HUES6 (cell line): Measurements from ENCODE around the gene CGRRF1.

ENCODE experiments used
- H3K27ac ChIP-seq: 2 replicates; pipeline ENCODE4 v1.7.0; 2013; ENCODE audit warnings: low read depth, mild to moderate bottlenecking, low read length, inconsistent platforms
- H3K27me3 ChIP-seq: 2 replicates; pipeline ENCODE4 v1.6.1; 2013; ENCODE audit warnings: low read length; ENCODE audit not compliant: control insufficient read depth, insufficient read depth
- H3K36me3 ChIP-seq: 2 replicates; pipeline ENCODE4 v1.6.1; 2013; ENCODE audit warnings: low read length; ENCODE audit not compliant: control insufficient read depth, insufficient read depth
- H3K4me1 ChIP-seq: 2 replicates; pipeline ENCODE4 v1.6.1; 2013; ENCODE audit warnings: low read length; ENCODE audit not compliant: control insufficient read depth, insufficient read depth
- H3K4me3 ChIP-seq: 2 replicates; pipeline ENCODE4 v1.5.1; 2013; ENCODE audit warnings: low read depth, low read length
- H3K9ac ChIP-seq: one replicate; pipeline ENCODE4 v1.6.1; 2013; ENCODE audit warnings: mild to moderate bottlenecking, low read length
- H3K9me3 ChIP-seq: 2 replicates; pipeline ENCODE4 v1.6.1; 2013; ENCODE audit warnings: low read depth, low read length; ENCODE audit not compliant: control insufficient read depth, insufficient read depth

Gene CGRRF1

DNA sequence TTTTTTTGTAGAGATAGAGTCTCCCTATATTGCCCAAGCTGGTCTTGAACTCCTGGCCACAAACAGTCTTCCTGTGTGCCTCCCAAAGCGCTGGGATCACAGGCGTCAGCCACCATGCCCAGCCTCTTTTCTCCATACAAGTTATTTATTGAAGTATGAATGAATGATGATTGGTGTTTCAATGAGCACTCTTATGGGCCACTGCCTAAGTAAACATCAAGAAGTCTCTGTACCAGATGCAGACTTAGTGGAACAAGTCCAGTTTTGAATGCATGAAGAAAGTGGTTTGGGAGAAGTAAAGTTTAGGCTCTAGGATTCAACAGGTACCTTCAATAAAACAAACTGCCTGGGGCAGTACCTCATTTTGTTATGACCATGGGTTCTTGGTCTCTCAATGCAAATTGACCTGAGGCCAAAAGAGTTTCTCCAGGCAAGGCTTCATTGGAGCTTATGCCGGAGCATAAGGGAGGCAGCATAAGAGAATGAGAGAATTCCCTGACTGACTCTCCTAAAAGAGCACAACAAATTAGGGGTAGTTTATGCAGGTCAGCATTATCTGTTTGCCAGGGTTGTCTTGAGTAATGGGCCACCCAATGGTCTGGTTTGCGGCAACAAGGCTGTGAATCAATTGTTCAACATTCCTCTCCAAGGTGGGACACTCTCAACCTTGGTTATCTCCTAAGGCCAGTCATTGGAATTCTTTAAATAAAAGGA, 19.8 kb upstream of the CGRRF1 start:
- H3K4me1 ChIP-seq: peaks cover 34% of the 10 kb centered on the region

DNA sequence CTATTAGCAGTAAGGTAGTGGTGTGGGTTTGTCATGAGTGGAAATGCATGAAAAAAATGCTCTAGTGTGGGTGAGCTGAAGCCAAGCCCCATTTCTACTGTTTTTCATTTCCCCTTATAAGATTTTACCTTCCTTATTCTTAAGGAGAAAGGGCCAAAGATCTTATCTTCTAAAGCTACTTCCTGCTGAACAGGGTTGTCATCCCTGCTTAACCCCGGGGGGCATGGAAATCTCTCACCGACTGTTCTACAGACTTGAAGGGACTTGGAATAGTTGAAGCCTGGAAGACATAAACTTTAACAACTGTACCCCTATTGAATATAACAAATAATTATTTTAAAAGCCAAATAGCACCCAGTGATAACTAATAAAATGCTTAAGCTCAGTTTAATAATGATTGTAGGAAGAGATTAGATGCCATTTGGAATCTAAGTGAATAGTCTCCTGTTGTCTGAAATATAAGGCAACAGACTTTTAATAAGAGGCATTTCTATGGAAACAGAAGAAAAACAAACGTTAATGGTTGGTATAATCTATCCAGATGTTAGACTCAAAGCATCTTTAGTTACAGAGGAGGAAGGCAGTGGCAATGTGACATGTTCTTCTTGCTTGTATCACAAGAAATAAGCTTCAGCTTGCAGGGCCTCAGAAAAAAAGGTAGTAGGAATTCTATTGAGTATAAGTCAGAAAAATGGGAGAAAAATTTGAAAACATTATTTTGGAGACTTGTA, 19.1 kb upstream of the CGRRF1 start:
- no peak overlapping the region for H3K4me3 ChIP-seq
- H3K4me1 ChIP-seq: peaks cover 34% of the 10 kb centered on the region
- no peaks in the 10 kb centered on the region for H3K36me3 ChIP-seq
- no peaks in the 10 kb centered on the region for H3K9me3 ChIP-seq
- H3K27ac ChIP-seq: peak overlapping the region; percentile 42; the same call in 1 of the 2 replicates
- no peaks in the 10 kb centered on the region for H3K27me3 ChIP-seq
- no peak overlapping the region for H3K9ac ChIP-seq

More for the DNA sequence above, 19.8 kb upstream of the CGRRF1 start:
- Histone ChIP-seq H3K4me3 (peak overlapping the region; percentile 92), H3K36me3 (no peaks in the 10 kb centered on the region), H3K27ac (peak overlapping the region; percentile 42; the same call in 1 of the 2 replicates), H3K9me3 (no peaks in the 10 kb centered on the region), H3K9ac (no peak overlapping the region), H3K27me3 (no peaks in the 10 kb centered on the region)

DNA sequence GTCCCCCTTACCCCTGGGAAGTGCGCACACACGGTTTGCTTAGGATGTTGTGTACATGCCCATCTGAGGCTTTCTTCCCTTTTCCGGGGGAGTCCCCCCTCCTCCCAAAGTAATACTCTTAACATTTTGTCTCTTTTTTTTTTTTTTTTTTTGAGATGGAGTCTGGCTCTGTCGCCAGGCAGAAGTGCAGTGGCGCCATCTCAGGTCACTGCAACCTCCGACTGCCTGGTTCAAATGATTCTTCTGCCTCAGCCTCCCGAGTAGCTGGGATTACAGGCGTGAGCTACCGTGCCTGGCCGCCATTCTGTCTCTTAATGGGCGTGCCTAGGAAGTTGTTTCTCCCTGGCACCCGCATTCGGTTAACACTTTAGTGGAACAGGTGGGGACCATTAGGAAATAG, 16.4 kb upstream of the CGRRF1 start:
- no peak overlapping the region for H3K27ac ChIP-seq
- H3K27me3 ChIP-seq: no peaks in the 10 kb centered on the region
- H3K9ac ChIP-seq: peak overlapping the region; percentile 32
- H3K9me3 ChIP-seq: no peaks in the 10 kb centered on the region
- H3K4me3 ChIP-seq: no peak overlapping the region
- H3K4me1 ChIP-seq: peaks cover 22% of the 10 kb centered on the region
- H3K36me3 ChIP-seq: no peaks in the 10 kb centered on the region

DNA sequence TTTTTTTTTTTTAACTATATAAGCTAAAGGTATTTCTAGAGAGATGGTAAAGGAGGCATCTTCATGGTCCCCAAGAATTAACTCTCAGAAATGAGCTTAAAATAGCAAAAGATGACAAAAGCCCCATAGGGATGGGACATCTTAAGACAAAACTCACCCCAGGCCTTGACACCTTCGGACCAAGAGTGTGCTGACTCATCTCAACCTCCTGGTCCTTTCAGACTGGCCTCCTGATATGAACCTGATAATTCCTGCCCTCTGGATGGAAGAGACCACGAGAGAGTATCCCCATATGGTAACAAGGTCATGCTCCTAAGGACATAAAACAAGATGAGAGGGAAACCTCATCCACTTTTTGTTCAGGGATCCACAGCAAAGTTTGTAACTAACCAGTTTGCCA, 12.5 kb upstream of the CGRRF1 start:
- Histone ChIP-seq H3K27ac (no peak overlapping the region), H3K4me3 (no peak overlapping the region), H3K36me3 (no peaks in the 10 kb centered on the region), H3K4me1 (peaks cover 9% of the 10 kb centered on the region), H3K9me3 (no peaks in the 10 kb centered on the region), H3K27me3 (no peaks in the 10 kb centered on the region), H3K9ac (no peak overlapping the region)

DNA sequence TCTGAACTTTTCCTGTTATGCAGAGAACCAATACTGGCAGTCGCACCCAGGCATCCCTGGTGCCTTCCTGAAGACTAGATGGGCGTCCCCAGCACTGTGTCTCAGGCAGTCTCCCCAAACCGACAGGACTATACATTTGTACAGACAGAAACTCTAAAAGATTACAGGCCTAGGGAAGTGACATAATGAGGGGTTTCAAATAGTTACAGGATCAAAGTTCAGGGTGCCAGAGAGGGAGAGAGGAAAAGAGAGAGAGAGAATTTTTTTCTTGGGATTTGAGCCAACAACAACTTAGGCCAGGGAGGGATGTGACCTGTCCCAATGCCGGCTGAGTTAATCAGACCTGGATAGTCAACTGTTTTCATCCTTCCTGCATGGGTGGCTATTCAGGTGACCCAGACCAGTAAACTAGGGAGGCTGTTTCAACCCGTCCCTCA, 11.6 kb upstream of the CGRRF1 start:
- Histone ChIP-seq H3K4me1 (peaks cover 6% of the 10 kb centered on the region), H3K27ac (no peak overlapping the region), H3K4me3 (no peak overlapping the region), H3K27me3 (no peaks in the 10 kb centered on the region), H3K36me3 (no peaks in the 10 kb centered on the region), H3K9me3 (no peaks in the 10 kb centered on the region), H3K9ac (no peak overlapping the region)

DNA sequence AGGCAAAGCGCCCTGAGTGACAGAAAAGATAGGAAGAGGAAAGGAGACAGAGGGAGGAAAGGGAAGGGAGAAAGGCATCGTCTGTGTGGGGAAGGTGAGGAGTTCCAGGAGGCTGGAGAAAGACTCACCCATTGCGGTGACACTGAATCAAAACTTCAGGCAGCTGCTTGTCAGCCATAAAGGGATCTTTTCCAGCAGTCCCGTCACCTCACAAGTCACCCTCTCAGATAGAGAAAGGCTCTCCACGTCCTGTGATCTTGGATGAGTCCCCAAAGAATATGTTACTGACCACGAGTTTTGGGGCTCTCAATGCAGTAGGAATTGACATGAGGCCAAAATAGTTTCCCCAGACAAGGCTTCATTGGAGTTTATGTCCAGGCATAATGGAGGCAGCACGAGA, 11.1 kb upstream of the CGRRF1 start:
- Histone ChIP-seq H3K27ac (no peak overlapping the region), H3K36me3 (no peaks in the 10 kb centered on the region), H3K9me3 (no peaks in the 10 kb centered on the region), H3K27me3 (no peaks in the 10 kb centered on the region), H3K9ac (no peak overlapping the region), H3K4me1 (peaks cover under 1% of the 10 kb centered on the region; the same call in 1 of the 2 replicates), H3K4me3 (no peak overlapping the region)

DNA sequence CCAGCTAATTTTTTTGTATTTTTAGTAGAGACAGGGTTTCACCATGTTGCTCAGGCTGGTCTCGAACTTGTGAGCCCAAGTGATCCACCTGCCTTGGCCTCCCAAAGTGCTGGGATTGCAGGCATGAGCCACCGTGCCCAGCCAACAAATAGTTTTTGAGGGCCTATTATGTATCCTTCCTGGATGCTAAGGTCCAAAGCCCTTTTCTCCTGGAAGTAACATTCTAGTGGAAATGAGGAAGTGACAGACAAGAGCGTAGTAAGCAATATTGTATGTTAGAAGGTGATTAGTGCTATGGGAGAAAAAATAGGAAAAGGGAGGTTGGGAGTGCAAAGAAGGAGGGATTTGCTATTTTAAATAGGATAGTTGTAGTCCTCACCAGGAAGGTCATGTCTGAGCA, 9.0 kb upstream of the CGRRF1 start:
- H3K27me3 ChIP-seq: no peaks in the 10 kb centered on the region
- no peaks in the 10 kb centered on the region; the same call in 1 of the 2 replicates for H3K4me1 ChIP-seq
- no peak overlapping the region for H3K4me3 ChIP-seq
- H3K9ac ChIP-seq: no peak overlapping the region
- no peaks in the 10 kb centered on the region for H3K36me3 ChIP-seq
- no peak overlapping the region for H3K27ac ChIP-seq
- no peaks in the 10 kb centered on the region for H3K9me3 ChIP-seq

DNA sequence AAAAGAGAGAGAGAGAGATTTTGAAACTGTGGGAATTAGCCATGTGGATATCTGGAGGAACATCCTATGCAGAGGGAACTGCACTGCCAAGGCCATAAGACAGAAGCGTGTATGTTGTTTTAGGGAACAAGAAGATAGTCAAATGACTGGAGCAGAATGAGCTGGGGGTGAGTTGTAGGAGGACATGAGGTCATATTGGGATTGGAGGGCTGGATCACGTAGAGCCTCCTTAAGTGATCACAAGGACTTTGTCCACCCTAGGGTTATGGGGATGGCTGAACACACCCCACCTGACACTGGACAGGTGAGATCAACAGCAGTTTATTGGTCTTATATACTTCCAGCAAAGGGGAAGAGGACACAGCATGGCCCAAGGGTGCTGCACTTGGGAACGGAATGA, 8.2 kb upstream of the CGRRF1 start:
- Histone ChIP-seq H3K4me1 (no peaks in the 10 kb centered on the region; the same call in 1 of the 2 replicates), H3K9ac (no peak overlapping the region), H3K27me3 (no peaks in the 10 kb centered on the region), H3K36me3 (no peaks in the 10 kb centered on the region), H3K4me3 (no peak overlapping the region), H3K9me3 (no peaks in the 10 kb centered on the region), H3K27ac (no peak overlapping the region)

DNA sequence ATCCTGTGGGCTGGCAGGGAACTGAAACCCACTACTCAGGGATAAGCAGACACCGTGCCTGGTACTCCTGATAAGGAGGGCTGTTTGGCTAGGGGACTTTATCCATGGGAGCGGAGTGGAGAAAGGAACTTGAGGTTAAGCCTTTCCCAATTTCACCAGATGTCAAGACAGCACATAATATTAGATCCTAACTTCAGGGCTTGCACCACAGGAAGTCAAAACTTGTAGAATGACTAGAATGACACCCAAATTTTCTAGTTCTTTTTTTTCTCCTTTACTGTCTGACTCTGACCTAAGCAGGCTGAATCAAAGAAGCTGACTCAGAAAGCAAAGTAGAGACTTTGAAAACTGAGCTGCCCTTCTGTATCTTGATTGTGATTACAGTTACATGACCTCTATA, 7.1 kb upstream of the CGRRF1 start:
- H3K9ac ChIP-seq: no peak overlapping the region
- no peak overlapping the region for H3K4me3 ChIP-seq
- H3K27me3 ChIP-seq: no peaks in the 10 kb centered on the region
- no peaks in the 10 kb centered on the region; the same call in 1 of the 2 replicates for H3K4me1 ChIP-seq
- no peaks in the 10 kb centered on the region for H3K9me3 ChIP-seq
- no peak overlapping the region for H3K27ac ChIP-seq
- no peaks in the 10 kb centered on the region for H3K36me3 ChIP-seq

DNA sequence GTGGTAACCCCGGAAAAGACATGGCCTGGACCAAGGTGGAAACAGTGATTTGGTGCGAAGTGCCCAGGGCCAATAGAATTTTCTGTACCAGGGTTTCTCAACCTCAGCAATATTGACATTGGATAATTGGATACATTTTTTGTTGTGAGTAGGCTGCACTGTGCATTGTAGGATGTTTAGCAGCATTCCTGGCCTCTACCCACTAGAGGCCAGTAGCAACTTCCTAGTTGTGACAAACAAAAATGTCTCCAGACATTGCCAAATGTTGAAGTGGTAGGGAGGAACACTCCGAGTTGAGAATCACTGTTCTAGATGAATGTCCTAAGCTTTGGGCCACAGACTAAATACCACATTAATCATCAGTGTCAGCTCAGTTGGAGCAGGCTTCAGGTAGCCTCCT, 6.2 kb upstream of the CGRRF1 start:
- H3K27ac ChIP-seq: no peak overlapping the region
- no peak overlapping the region for H3K4me3 ChIP-seq
- H3K4me1 ChIP-seq: no peaks in the 10 kb centered on the region; the same call in 1 of the 2 replicates
- H3K36me3 ChIP-seq: no peaks in the 10 kb centered on the region
- no peak overlapping the region for H3K9ac ChIP-seq
- H3K27me3 ChIP-seq: no peaks in the 10 kb centered on the region
- no peaks in the 10 kb centered on the region for H3K9me3 ChIP-seq

DNA sequence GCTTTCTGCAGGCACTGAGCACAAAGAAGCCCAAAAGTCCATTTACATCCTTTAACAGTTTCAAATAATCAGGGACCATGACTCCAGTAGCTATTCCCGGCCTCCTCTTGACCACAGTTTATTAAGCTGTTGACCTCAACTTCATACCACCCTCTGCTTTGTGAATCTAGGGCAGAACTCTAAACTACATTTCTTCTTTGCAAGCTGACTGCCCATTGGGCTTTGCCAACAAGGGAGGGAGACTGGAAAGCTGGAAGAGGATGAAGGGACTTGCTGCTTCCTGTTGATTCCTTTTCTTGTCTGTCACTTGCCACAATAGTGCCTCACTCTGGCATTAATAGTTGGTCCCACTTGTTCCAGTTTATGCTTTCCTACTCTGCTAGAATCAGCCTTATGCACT, 2.7 kb downstream of the CGRRF1 start:
- Histone ChIP-seq H3K27me3 (no peaks in the 10 kb centered on the region), H3K27ac (no peak overlapping the region), H3K4me1 (peaks cover 7% of the 10 kb centered on the region), H3K4me3 (no peak overlapping the region), H3K36me3 (peaks cover 7% of the 10 kb centered on the region; the same call in 1 of the 2 replicates), H3K9me3 (peaks cover 11% of the 10 kb centered on the region; the same call in 1 of the 2 replicates), H3K9ac (no peak overlapping the region)
